Panc1 (cell line): ENCODE data around the gene SPANXN2.

Experiments used
- POLR2AphosphoS5 ChIP-seq: IDR thresholded peaks from 2 replicates; pipeline ENCODE4 v1.6.1; 2012; ENCODE audit warnings: mild to moderate bottlenecking, low read depth, low read length, moderate library complexity
- TF ChIP-seq, protein P1 (sequence below): fragments of 450-650 bp; IDR thresholded peaks from 2 replicates; pipeline ENCODE4 v1.5.1; 2017; ENCODE audit warnings: mild to moderate bottlenecking

DNA sequence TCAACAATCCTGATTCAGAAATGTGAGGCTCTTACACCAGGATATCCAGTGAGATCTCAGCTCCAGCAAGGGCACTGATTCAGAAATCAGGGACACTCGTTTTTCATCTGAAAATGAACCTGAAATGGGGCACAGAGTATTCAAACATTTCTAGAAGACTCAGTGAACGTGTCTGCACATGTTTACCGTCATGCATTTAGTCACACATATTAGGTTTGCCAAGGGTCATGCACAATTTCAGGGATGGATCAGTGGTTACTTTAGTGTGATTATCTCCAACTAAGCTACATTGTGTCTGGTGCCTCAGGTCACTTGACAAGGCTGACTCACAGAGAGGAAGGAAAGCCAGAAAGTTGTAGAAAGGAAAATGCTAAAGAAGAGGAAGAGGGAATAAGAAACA is 33.6 kb upstream of the SPANXN2 start:
- TF ChIP-seq, protein P1, sequence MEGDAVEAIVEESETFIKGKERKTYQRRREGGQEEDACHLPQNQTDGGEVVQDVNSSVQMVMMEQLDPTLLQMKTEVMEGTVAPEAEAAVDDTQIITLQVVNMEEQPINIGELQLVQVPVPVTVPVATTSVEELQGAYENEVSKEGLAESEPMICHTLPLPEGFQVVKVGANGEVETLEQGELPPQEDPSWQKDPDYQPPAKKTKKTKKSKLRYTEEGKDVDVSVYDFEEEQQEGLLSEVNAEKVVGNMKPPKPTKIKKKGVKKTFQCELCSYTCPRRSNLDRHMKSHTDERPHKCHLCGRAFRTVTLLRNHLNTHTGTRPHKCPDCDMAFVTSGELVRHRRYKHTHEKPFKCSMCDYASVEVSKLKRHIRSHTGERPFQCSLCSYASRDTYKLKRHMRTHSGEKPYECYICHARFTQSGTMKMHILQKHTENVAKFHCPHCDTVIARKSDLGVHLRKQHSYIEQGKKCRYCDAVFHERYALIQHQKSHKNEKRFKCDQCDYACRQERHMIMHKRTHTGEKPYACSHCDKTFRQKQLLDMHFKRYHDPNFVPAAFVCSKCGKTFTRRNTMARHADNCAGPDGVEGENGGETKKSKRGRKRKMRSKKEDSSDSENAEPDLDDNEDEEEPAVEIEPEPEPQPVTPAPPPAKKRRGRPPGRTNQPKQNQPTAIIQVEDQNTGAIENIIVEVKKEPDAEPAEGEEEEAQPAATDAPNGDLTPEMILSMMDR, result no peak
- TF ChIP-seq POLR2AphosphoS5, result no peak
